Measurements from ENCODE around the gene ZNF439. TPM values are rescaled to one million over a fixed set of nuclear protein-coding genes. Genes with fewer than 3 reads are reported as not detected.
"Not testable (repeated sequence)": the region's sequence is repeated elsewhere in the genome, so short reads cannot be mapped to it uniquely, and the experiment has no call there.

Gene ZNF439
- total and polyA plus RNA-seq, 10 of the 15 experiments (the other 5 are each of a cell fraction or from before 2014, with no cell fraction given), result 0.43 to 2.5 (median 1.2) TPM

DNA sequence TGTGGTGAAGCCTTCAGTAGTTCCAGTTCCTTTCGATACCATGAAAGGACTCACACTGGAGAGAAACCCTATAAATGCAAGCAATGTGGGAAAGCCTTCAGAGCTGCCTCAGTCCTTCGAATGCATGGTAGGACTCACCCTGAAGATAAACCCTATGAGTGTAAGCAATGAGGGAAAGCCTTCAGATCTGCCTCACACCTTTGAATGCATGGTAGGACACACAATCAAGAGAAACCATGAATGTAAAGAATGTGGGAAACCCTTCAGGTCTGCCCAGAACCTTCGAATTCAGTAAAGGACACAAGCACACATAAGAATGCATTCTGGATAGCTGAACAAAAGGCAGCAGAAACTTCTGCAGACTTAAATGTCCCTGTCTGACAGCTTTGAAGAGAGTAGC, 57.4 kb downstream of the ZNF439 start:
- ATAC-seq, result no peak
- Histone ChIP-seq H3K27ac (ENCODE audit: control insufficient read depth, insufficient read depth) (no peak overlapping the region), H3K27me3 (replicated peaks in 1 of 2; ENCODE audit: control insufficient read depth in 2 of 2, insufficient read depth in 2 of 2, low read length in 1 of 2) (no peaks in the 10 kb centered on the region), H3K4me1 (ENCODE audit: control insufficient read depth, insufficient read depth, low read length) (no peaks in the 10 kb centered on the region), H3K36me3 (ENCODE audit: control insufficient read depth in 2 of 2, insufficient read depth in 2 of 2, low read length in 1 of 2) (no peaks in the 10 kb centered on the region), H3K9ac (ENCODE audit: control insufficient read depth, insufficient read depth, low read length) (no peak overlapping the region), H2AFZ (ENCODE audit: control insufficient read depth, low read depth, low read length) (no peak overlapping the region), H3K4me3 (no peak overlapping the region), H3K9me3 (replicated peaks; ENCODE audit: control insufficient read depth, insufficient read depth, low read length) (peaks cover 15% of the 10 kb centered on the region; the same call in 2 of the 3 replicates), H4K20me1 (ENCODE audit: control insufficient read depth, insufficient read depth) (no peaks in the 10 kb centered on the region), H3K4me2 (ENCODE audit: control insufficient read depth, insufficient read depth) (no peak overlapping the region), H3K79me2 (ENCODE audit: control insufficient read depth, insufficient read depth, low read length) (no peaks in the 10 kb centered on the region)
- intact Hi-C loops (cut with micrococcal nuclease; ENCODE audit: unreplicated experiment), result no loop called here
- POLR2A ChIA-PET, result no interaction called here
- CTCF ChIA-PET, result no interaction called here
- TF ChIP-seq CBX5 (IDR thresholded peaks at IDR 0.05; ENCODE audit: low read depth) (0 out of 2 replicates have a peak, but pooled peaks have one; percentile 38), POU2F2 (IDR thresholded peaks at IDR 0.05; ENCODE audit: borderline replicate concordance, low read depth, low read length) (no peak), SREBF1 (IDR thresholded peaks at IDR 0.05; ENCODE audit: low read length) (no peak), NFYB (IDR thresholded peaks at IDR 0.05; ENCODE audit: insufficient read depth, low read depth, low read length) (no peak), KLF5 (IDR thresholded peaks at IDR 0.05; ENCODE audit: partially characterized antibody) (peak; percentile 41)
- SMC1A ChIA-PET (ENCODE audit: uncharacterized antibody, unreplicated experiment), result no interaction called here
- in situ Hi-C loops (cut with MboI), result no loop called here
- BruUV-seq (replicated peaks), result no TSS peak
- no peak for FAIRE-seq
- DNase-seq (ENCODE audit: low read depth, low spot score), result no peak
- RAD21 ChIA-PET (ENCODE audit: unreplicated experiment), result no interaction called here
- 33% methylated on average over 3 of the region's 3 CpGs for WGBS (ENCODE audit: insufficient coverage, insufficient replicate concordance, low lambda C conversion rate, missing lambda C conversion rate)

DNA sequence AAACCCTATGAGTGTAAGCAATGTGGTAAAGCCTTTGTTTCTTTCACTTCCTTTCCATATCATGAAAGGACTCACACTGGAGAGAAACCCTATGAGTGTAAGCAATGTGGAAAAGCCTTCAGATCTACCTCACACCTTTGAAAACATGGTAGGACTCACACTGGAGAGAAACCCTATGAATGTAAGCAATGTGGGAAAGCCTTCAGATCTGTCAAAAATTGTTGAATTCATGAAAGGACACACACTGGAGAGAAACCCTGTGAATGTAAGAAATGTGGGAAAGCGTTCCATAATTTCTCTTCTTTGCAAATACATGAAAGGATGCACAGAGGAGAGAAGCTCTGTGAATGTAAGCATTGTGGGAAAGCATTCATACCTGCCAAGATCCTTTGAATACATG, 63.4 kb downstream of the ZNF439 start:
- POLR2A ChIA-PET; H3K4me2 ChIP-seq (ENCODE audit: control insufficient read depth, insufficient read depth); H3K4me1 ChIP-seq (ENCODE audit: control insufficient read depth, insufficient read depth, low read length); intact Hi-C loops (cut with micrococcal nuclease; ENCODE audit: unreplicated experiment); H3K4me3 ChIP-seq; H3K9me3 ChIP-seq (replicated peaks; ENCODE audit: control insufficient read depth, insufficient read depth, low read length); DNase-seq (ENCODE audit: low read depth, low spot score); FAIRE-seq; H2AFZ ChIP-seq (ENCODE audit: control insufficient read depth, low read depth, low read length); H3K27me3 ChIP-seq (replicated peaks in 1 of 2; ENCODE audit: control insufficient read depth in 2 of 2, insufficient read depth in 2 of 2, low read length in 1 of 2); ATAC-seq; H3K27ac ChIP-seq (ENCODE audit: control insufficient read depth, insufficient read depth); CTCF ChIA-PET; H3K36me3 ChIP-seq (ENCODE audit: control insufficient read depth in 2 of 2, insufficient read depth in 2 of 2, low read length in 1 of 2); H3K79me2 ChIP-seq (ENCODE audit: control insufficient read depth, insufficient read depth, low read length); H4K20me1 ChIP-seq (ENCODE audit: control insufficient read depth, insufficient read depth); SMC1A ChIA-PET (ENCODE audit: uncharacterized antibody, unreplicated experiment); in situ Hi-C loops (cut with MboI); RAD21 ChIA-PET (ENCODE audit: unreplicated experiment); BruUV-seq (replicated peaks); H3K9ac ChIP-seq (ENCODE audit: control insufficient read depth, insufficient read depth, low read length): not testable (repeated sequence)
- 0% methylated on average over 1 of the region's 1 CpG for WGBS (ENCODE audit: insufficient coverage, insufficient replicate concordance, low lambda C conversion rate, missing lambda C conversion rate)

DNA sequence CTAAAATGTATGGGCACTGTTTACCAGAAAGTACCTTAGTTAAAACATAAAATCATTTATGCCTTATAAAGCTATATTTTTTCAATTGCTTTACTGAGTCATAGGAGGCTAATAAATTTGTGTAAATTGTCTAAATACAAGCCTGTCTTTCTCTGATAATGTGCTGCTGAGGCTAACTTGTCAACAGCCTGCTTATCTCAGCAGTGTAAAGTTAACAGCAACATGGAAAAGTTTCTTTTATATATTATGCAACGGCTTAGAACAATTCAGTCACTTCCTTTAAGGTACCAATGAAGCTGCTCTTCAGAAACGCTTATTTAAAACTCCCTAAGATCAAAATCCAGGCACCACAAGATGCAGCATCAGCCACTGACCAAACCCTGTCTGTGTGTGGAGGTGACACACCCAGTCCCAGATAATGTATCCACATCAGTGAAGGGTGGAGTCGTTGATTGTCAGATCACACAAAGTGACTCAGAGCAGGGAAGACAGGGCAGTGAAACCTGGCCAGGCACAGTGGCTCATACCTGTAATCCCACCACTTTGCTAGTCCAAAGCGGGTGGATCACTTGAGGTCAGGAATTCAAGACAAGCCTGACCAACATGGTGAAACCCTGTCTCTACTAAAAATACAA, 66.0 kb downstream of the ZNF439 start:
- H3K4me2 ChIP-seq (ENCODE audit: control insufficient read depth, insufficient read depth); H3K79me2 ChIP-seq (ENCODE audit: control insufficient read depth, insufficient read depth, low read length); H3K27ac ChIP-seq (ENCODE audit: control insufficient read depth, insufficient read depth); in situ Hi-C loops (cut with MboI); H3K4me1 ChIP-seq (ENCODE audit: control insufficient read depth, insufficient read depth, low read length); DNase-seq (ENCODE audit: low read depth, low spot score); ATAC-seq; H3K36me3 ChIP-seq (ENCODE audit: control insufficient read depth in 2 of 2, insufficient read depth in 2 of 2, low read length in 1 of 2); SMC1A ChIA-PET (ENCODE audit: uncharacterized antibody, unreplicated experiment); H3K4me3 ChIP-seq; H3K27me3 ChIP-seq (replicated peaks in 1 of 2; ENCODE audit: control insufficient read depth in 2 of 2, insufficient read depth in 2 of 2, low read length in 1 of 2); H2AFZ ChIP-seq (ENCODE audit: control insufficient read depth, low read depth, low read length); RAD21 ChIA-PET (ENCODE audit: unreplicated experiment); H4K20me1 ChIP-seq (ENCODE audit: control insufficient read depth, insufficient read depth); BruUV-seq (replicated peaks); FAIRE-seq; H3K9ac ChIP-seq (ENCODE audit: control insufficient read depth, insufficient read depth, low read length); H3K9me3 ChIP-seq (replicated peaks; ENCODE audit: control insufficient read depth, insufficient read depth, low read length); intact Hi-C loops (cut with micrococcal nuclease; ENCODE audit: unreplicated experiment): not testable (repeated sequence)
- POLR2A ChIA-PET, result interaction anchor here (0.7 kb wide), 1 partner anchor 645 kb away, joined by 4 read pairs; no protein-coding TSS in a partner anchor
- CTCF ChIA-PET, result interaction anchor here (2.0 kb wide), 1 partner anchor 9 kb away, joined by 7 read pairs; no protein-coding TSS in a partner anchor
- WGBS (ENCODE audit: insufficient coverage, insufficient replicate concordance, low lambda C conversion rate, missing lambda C conversion rate), result 66% methylated on average over 4 of the region's 4 CpGs

Measured in GM12878 (cell line).